HL-60 (cell line): ENCODE data around the gene ECE2.

Source experiments
- POLR2AphosphoS5 ChIP-seq: IDR thresholded peaks from 2 replicates; pipeline ENCODE4 v1.6.1; 2012; ENCODE audit warnings: low read depth
- TF ChIP-seq, protein P1 (sequence below): IDR thresholded peaks from one replicate; pipeline ENCODE4 v1.5.1; 2011; ENCODE audit warnings: low read length, control low read depth, inconsistent platforms; ENCODE audit not compliant: insufficient read depth

DNA sequence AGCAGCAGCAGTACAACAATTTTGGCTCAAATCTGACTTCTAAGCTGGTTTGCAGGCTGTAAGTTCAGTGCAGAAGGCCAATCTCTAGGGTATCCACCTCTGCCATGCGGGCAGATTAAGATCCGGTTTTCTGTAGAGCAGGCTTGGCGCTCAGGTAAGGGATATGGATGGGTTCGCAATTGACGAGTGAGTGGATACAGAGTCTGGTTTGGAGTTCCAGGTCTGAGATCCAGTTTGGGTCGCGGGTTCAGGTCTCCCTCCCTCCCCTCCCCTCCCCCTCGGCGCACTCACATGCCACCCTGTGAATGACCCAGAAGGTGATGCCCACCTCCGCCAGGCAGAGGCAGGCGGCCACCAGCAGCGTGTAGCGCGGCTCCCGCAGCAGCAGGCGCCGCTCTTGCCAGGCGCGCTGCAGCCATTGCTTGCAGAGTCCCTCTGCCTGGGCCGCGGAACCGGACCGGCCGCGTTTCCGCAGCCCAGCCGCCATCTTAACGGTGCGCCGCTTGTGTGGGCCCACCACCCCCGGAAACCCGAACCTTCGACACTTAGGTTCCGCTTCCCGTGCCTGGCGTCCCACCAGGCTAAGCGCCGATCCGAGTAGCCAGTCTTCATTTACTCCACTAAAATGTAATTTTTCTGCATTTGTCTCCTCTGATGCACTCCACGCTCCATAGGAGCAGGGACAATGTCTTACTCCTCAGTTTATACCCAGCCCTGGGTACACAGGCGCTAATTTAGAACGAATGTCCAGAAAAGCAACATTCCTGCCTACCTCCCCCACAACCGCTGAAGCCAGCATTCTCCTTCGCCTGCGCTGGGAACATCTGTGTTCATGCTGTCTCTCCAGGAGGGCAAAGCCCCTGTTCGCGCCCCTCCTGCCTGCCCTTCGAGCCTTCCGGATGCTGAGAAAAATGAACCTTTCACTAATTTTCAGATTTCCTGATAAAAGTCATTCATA lies 27.1 kb upstream of the ECE2 start, which contains the start of gene ALG3:
- TF ChIP-seq, protein P1, sequence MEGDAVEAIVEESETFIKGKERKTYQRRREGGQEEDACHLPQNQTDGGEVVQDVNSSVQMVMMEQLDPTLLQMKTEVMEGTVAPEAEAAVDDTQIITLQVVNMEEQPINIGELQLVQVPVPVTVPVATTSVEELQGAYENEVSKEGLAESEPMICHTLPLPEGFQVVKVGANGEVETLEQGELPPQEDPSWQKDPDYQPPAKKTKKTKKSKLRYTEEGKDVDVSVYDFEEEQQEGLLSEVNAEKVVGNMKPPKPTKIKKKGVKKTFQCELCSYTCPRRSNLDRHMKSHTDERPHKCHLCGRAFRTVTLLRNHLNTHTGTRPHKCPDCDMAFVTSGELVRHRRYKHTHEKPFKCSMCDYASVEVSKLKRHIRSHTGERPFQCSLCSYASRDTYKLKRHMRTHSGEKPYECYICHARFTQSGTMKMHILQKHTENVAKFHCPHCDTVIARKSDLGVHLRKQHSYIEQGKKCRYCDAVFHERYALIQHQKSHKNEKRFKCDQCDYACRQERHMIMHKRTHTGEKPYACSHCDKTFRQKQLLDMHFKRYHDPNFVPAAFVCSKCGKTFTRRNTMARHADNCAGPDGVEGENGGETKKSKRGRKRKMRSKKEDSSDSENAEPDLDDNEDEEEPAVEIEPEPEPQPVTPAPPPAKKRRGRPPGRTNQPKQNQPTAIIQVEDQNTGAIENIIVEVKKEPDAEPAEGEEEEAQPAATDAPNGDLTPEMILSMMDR, result no peak
- peak; percentile 78; the same call in 1 of the 2 replicates for TF ChIP-seq POLR2AphosphoS5
